Midbrain (tissue), 1 donor: Measurements from ENCODE around the gene AGBL1.

ENCODE experiments used
- DNase-seq: peaks from one replicate; lab custom pipeline; 2025; lab: John Stamatoyannopoulos, UW

Gene AGBL1

GRCh38 chr15:86079508-86080266 is at the start of gene AGBL1:
Gene AGBL1 (plus strand): TSS chr15:86079871.
- no peak for DNase-seq

GRCh38 chr15:86034904-86035303 is 44.8 kb upstream of the AGBL1 start:
- DNase-seq = no peak

GRCh38 chr15:86036243-86036642 is 43.4 kb upstream of the AGBL1 start:
- DNase-seq = no peak

GRCh38 chr15:86038491-86038890 is 41.2 kb upstream of the AGBL1 start:
- DNase-seq = no peak

- peak; percentile 43 for DNase-seq
Observed at GRCh38 chr15:86040356-86041033, 39.2 kb upstream of the AGBL1 start.

- no peak for DNase-seq
Observed at GRCh38 chr15:86041399-86041798, 38.3 kb upstream of the AGBL1 start.

- no peak for DNase-seq
Observed at GRCh38 chr15:86042226-86042625, 37.4 kb upstream of the AGBL1 start.

GRCh38 chr15:86044981-86045380 is 34.7 kb upstream of the AGBL1 start:
- DNase-seq = no peak

- DNase-seq = no peak
Observed at GRCh38 chr15:86054338-86054737, 25.3 kb upstream of the AGBL1 start.

- no peak for DNase-seq
Observed at GRCh38 chr15:86055688-86056087, 24.0 kb upstream of the AGBL1 start.

- no peak for DNase-seq
Observed at GRCh38 chr15:86059851-86060250, 19.8 kb upstream of the AGBL1 start.

GRCh38 chr15:86060674-86061073 is 19.0 kb upstream of the AGBL1 start:
- no peak for DNase-seq

- DNase-seq = no peak
Observed at GRCh38 chr15:86061581-86061980, 18.1 kb upstream of the AGBL1 start.

- DNase-seq = no peak
Observed at GRCh38 chr15:86062646-86063243, 16.9 kb upstream of the AGBL1 start.

- DNase-seq = no peak
Observed at GRCh38 chr15:86063356-86064095, 16.1 kb upstream of the AGBL1 start.

GRCh38 chr15:86064326-86064725 is 15.3 kb upstream of the AGBL1 start:
- no peak for DNase-seq

- no peak for DNase-seq
Observed at GRCh38 chr15:86066174-86066834, 13.4 kb upstream of the AGBL1 start.

GRCh38 chr15:86073281-86073680 is 6.4 kb upstream of the AGBL1 start:
- no peak for DNase-seq

- DNase-seq = no peak
Observed at GRCh38 chr15:86076468-86076867, 3.2 kb upstream of the AGBL1 start.

GRCh38 chr15:86077070-86077469 is 2.6 kb upstream of the AGBL1 start:
- DNase-seq = no peak

- DNase-seq = no peak
Observed at GRCh38 chr15:86080302-86080701, 631 bp downstream of the AGBL1 start.
